Thoracic aorta (tissue), 2 donors: ENCODE data around the gene COG6. TPM values are rescaled to one million over a fixed set of nuclear protein-coding genes. Genes with fewer than 3 reads are reported as not detected.

Source experiments
- ATAC-seq: fragments of 150-250 bp; one replicate; pipeline ENCODE4 v1.8.0; 2017; ENCODE audit warnings: low read depth; ENCODE audit not compliant: insufficient number of reproducible peaks, low FRiP score
- DNase-seq: peaks from one replicate; pipeline ENCODE4 v3.0.0-alpha.2; 2020; ENCODE audit warnings: low spot score
- H3K27ac ChIP-seq, 2 donors: fragments of 200-600 bp; sonication (generic); 1 replicate in 1 of 2; 2 replicates in 1 of 2; pipeline ENCODE4 v1.5.1; 2016; ENCODE audit warnings: mild to moderate bottlenecking in 2 of 2, moderate library complexity in 2 of 2
- H3K27me3 ChIP-seq: fragments of 200-600 bp; sonication (generic); replicated peaks from 2 replicates; pipeline ENCODE4 v1.6.0; 2016; ENCODE audit warnings: mild to moderate bottlenecking; ENCODE audit not compliant: insufficient read depth
- H3K36me3 ChIP-seq: fragments of 200-600 bp; sonication (generic); one replicate; pipeline ENCODE4 v1.5.1; 2016
- H3K4me1 ChIP-seq, 2 donors: fragments of 200-600 bp; sonication (generic); 1 replicate in 1 of 2; 2 replicates in 1 of 2; pipeline versions ENCODE4 v1.5.1 to v1.6.0; 2016; ENCODE audit warnings: low read depth in 2 of 2, mild to moderate bottlenecking in 1 of 2; ENCODE audit not compliant: control insufficient read depth in 1 of 2
- H3K4me3 ChIP-seq: fragments of 200-600 bp; sonication (generic); 2 replicates; pipeline ENCODE4 v1.5.1; 2016; ENCODE audit warnings: mild to moderate bottlenecking
- H3K9me3 ChIP-seq: fragments of 200-600 bp; sonication (generic); 2 replicates; pipeline ENCODE4 v1.5.1; 2016
- total RNA-seq, 2 donors: library from RNA; depleted of rRNA; stranded (reverse); fragments of >200 nt; gene quantifications; one replicate each; pipeline versions ENCODE4 v1.1.0 to v1.2.3, GENCODE V29; 2016
- TF ChIP-seq, protein P1 (sequence below): fragments of 200-600 bp; sonication (generic); IDR thresholded peaks from one replicate; pipeline ENCODE4 v1.5.1; 2019; ENCODE audit warnings: antibody characterized with exemption

The COG6 gene
- total RNA-seq, 2 donors from 2014 or later, result 28.9 to 42.4 TPM

DNA sequence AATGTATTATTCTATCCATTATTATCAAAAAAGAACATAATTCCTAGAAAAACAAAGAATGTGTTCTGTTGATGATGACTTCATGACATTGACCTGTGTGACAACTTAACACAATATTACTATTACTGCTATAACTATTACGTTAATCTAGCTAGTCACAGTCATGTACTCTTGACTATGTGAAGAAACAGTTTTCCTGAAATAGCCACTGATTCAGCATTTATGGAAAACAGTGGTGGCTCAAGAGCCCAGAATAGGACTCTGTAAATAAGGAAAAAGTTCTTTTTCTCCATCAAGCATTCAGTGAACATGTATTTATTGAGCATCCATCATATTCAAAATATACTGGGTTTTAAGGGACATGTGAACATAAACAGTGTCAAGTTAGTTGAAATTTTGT lies 93.5 kb downstream of the COG6 start:
- DNase-seq (no peak), ATAC-seq (no peak)
- Histone ChIP-seq H3K27ac (no peak overlapping the region), H3K27me3 (no peaks in the 10 kb centered on the region), H3K36me3 (peaks cover 3% of the 10 kb centered on the region), H3K4me1 (no peaks in the 10 kb centered on the region), H3K4me3 (no peak overlapping the region), H3K9me3 (peaks cover under 1% of the 10 kb centered on the region)
- TF ChIP-seq, protein P1, sequence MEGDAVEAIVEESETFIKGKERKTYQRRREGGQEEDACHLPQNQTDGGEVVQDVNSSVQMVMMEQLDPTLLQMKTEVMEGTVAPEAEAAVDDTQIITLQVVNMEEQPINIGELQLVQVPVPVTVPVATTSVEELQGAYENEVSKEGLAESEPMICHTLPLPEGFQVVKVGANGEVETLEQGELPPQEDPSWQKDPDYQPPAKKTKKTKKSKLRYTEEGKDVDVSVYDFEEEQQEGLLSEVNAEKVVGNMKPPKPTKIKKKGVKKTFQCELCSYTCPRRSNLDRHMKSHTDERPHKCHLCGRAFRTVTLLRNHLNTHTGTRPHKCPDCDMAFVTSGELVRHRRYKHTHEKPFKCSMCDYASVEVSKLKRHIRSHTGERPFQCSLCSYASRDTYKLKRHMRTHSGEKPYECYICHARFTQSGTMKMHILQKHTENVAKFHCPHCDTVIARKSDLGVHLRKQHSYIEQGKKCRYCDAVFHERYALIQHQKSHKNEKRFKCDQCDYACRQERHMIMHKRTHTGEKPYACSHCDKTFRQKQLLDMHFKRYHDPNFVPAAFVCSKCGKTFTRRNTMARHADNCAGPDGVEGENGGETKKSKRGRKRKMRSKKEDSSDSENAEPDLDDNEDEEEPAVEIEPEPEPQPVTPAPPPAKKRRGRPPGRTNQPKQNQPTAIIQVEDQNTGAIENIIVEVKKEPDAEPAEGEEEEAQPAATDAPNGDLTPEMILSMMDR, result no peak

DNA sequence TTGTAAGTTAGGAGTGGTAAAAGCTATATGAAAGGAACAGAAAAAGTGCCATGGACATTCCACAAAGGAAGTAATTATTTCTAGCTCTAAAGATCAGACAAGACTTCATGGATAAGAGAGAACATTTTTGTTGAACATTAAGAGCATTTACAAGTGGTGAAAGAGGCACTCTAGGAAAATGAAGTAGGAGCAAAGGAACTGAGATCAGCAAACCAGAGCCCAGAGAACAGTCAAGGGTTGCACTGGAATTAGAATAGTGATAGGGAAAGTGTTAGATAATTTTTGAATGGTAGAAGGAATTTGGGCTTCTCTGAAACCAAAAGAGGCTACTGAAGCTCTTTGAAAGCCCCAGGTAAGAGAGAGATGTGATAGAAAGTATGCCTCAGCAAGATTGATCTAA lies 94.1 kb downstream of the COG6 start:
- H3K9me3 ChIP-seq, result no peaks in the 10 kb centered on the region
- TF ChIP-seq, protein P1, result no peak
- no peak overlapping the region for H3K27ac ChIP-seq
- peaks cover 3% of the 10 kb centered on the region for H3K36me3 ChIP-seq
- H3K4me3 ChIP-seq, result no peak overlapping the region
- no peak for ATAC-seq
- no peaks in the 10 kb centered on the region for H3K4me1 ChIP-seq
- H3K27me3 ChIP-seq, result no peaks in the 10 kb centered on the region
- DNase-seq, result no peak

DNA sequence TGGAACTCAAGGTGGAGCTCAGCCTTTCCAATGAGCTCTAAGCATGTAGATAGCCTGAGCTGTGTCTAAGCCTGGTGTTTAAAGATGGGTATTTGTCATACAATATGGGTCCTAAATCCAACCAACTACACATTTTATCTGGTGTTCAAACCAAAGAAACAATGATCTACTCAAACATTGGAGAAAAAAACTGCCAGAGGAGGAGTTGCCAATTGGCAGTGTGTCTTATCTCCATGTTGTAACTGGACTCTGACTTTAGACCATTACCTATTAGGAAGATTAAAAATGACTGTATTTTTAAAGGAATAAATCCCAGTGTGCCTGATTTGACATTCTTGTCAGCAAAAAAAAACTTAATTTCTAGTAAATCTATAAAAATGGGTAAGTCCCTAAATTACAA lies 96.3 kb downstream of the COG6 start:
- H3K4me1 ChIP-seq, result no peaks in the 10 kb centered on the region
- TF ChIP-seq, protein P1, result no peak
- no peak overlapping the region for H3K4me3 ChIP-seq
- peaks cover 3% of the 10 kb centered on the region for H3K36me3 ChIP-seq
- DNase-seq (no peak), ATAC-seq (no peak)
- no peaks in the 10 kb centered on the region for H3K27me3 ChIP-seq
- H3K27ac ChIP-seq, result no peak overlapping the region
- H3K9me3 ChIP-seq, result no peaks in the 10 kb centered on the region

DNA sequence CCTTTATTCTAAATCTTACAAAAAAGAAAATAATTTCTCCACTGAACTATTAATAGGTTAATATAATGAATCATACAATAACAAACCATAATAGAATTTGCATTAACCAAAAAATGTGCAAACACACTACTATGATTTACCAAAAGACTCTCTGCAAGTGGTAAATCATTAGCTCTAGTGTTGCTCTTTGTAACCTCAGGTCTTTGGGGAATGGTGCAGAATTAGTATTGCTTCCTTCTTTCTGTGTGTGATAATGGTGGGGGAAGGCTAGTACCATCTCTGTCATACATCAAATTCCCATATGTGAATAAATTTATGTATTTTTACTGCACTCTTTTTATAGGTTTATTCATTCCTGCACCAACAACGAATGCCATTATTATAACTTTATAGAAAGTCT lies 105.1 kb downstream of the COG6 start:
- DNase-seq, result no peak
- H3K4me3 ChIP-seq, result no peak overlapping the region
- ATAC-seq, result no peak
- H3K27me3 ChIP-seq, result no peaks in the 10 kb centered on the region
- no peaks in the 10 kb centered on the region for H3K36me3 ChIP-seq
- TF ChIP-seq, protein P1, result no peak
- no peak overlapping the region for H3K27ac ChIP-seq
- H3K9me3 ChIP-seq, result no peaks in the 10 kb centered on the region
- H3K4me1 ChIP-seq, result no peaks in the 10 kb centered on the region

DNA sequence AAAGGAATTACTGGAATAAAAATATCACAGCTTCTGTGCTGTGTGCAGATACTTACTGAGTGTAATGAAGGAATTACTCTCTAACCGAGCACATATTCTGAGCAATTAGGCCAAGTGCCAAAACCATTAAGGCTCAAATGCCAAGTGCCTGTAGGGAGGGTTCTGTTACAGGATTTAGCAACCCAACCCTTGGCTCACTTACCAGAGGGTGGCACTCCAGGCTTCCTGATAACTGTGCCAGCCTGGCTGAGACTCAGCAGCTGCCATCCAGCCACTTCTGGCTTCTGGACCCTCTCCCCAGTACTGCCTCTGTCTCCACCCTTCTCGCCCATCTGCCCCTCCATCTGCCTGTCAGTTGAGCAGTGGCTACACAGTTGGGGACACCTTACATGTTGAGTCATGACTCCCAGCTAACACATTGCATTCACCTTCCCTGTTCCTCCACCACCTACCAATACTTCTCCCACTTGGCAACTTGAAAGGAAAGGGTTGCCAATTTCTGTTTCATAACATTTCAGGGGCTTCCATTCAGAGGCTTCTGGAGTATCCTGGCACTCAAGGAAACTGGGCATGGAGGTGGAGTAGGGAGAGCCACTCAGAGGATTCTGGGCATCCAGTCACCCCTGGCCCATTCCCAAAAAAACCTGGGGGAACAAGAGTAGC lies 110.5 kb downstream of the COG6 start:
- DNase-seq (no peak), ATAC-seq (no peak)
- Histone ChIP-seq H3K36me3 (no peaks in the 10 kb centered on the region), H3K27ac (no peak overlapping the region), H3K4me3 (no peak overlapping the region), H3K9me3 (no peaks in the 10 kb centered on the region), H3K27me3 (no peaks in the 10 kb centered on the region), H3K4me1 (no peaks in the 10 kb centered on the region)
- TF ChIP-seq, protein P1, result no peak
